SU-DHL-6 (cell line): ENCODE measurements around the gene ARHGAP35.

Source experiments
- EZH2phosphoT487 ChIP-seq: fragments of 200-600 bp; sonication (generic), shearing (Covaris generic); conservative IDR thresholded peaks from 2 replicates; pipeline ENCODE4 v1.6.1; 2018; ENCODE audit warnings: mild to moderate bottlenecking, antibody characterized with exemption, low read length, moderate library complexity, mixed read lengths
- TF ChIP-seq, protein P1 (sequence below): fragments of 200-600 bp; sonication (generic); IDR thresholded peaks from one replicate; pipeline ENCODE4 v1.5.1; 2017; ENCODE audit warnings: antibody characterized with exemption, mild to moderate bottlenecking, low read length, moderate library complexity; ENCODE audit not compliant: insufficient read depth, poor library complexity, severe bottlenecking

DNA sequence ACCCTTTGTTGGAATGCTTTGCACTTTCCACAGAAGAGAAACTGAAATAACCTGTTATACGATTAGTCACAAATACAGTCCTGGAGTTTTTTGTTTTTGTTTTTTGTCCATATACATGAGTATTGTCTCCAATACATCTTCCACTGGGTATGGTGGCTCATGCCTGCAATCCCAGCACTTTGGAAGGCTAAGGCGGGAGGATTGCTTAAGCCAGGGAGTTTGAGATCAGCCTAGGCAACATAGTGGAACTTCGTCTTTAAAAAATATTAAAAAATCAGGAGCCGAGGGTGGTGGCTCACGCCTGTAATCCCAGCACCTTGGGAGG, 35.1 kb upstream of the ARHGAP35 start:
- TF ChIP-seq, protein P1, sequence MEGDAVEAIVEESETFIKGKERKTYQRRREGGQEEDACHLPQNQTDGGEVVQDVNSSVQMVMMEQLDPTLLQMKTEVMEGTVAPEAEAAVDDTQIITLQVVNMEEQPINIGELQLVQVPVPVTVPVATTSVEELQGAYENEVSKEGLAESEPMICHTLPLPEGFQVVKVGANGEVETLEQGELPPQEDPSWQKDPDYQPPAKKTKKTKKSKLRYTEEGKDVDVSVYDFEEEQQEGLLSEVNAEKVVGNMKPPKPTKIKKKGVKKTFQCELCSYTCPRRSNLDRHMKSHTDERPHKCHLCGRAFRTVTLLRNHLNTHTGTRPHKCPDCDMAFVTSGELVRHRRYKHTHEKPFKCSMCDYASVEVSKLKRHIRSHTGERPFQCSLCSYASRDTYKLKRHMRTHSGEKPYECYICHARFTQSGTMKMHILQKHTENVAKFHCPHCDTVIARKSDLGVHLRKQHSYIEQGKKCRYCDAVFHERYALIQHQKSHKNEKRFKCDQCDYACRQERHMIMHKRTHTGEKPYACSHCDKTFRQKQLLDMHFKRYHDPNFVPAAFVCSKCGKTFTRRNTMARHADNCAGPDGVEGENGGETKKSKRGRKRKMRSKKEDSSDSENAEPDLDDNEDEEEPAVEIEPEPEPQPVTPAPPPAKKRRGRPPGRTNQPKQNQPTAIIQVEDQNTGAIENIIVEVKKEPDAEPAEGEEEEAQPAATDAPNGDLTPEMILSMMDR: no peak
- TF ChIP-seq EZH2phosphoT487: no peak
